GM19455 (cell line): ENCODE measurements around the gene IFT80.
"Not testable (repeated sequence)": the region's sequence is repeated elsewhere in the genome, so short reads cannot be mapped to it uniquely, and the experiment has no call there.

ENCODE experiments used
- ATAC-seq: cut with Tn5 transposase; IDR thresholded peaks from one replicate; pipeline ENCODE4 v1.9.1; 2021; ENCODE audit not compliant: unreplicated experiment

The IFT80 gene

DNA sequence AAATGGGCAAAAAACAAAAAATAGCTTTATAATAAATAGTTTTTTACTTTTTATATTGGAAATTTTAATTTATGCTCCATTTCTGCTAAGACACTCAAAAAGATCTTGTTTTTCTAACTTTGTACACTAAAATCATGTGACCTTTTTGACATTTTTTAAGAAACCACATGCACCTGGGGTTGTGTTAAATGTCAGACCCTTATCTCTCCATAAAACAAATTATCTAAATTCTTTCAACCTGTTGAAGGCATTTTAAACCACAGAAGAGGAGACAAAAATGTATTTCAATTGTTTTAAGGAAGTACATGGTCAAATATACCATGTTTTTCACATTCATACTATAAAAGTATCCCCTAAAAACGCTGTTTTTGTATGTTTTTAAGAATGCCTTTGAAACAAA lies 29.2 kb downstream of the IFT80 start:
- no peak for ATAC-seq

DNA sequence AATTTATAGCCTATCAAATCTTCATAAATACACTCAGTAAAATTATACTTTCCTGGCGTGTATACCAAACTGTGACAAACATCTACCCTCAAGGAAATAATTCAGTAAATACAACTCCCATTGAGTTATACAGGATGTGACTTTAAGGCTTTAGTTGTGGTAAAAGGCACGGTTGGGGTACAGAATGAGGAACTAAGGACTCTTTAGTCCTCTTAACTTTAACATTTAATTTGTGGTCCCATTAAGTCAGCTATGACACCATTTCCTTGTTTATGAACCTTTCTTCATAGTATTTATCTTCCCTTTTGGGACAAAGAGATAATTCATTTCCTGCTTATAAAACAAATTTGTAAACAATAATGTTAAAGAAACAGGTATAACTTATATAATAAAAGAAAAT lies 30.2 kb downstream of the IFT80 start:
- no peak for ATAC-seq

DNA sequence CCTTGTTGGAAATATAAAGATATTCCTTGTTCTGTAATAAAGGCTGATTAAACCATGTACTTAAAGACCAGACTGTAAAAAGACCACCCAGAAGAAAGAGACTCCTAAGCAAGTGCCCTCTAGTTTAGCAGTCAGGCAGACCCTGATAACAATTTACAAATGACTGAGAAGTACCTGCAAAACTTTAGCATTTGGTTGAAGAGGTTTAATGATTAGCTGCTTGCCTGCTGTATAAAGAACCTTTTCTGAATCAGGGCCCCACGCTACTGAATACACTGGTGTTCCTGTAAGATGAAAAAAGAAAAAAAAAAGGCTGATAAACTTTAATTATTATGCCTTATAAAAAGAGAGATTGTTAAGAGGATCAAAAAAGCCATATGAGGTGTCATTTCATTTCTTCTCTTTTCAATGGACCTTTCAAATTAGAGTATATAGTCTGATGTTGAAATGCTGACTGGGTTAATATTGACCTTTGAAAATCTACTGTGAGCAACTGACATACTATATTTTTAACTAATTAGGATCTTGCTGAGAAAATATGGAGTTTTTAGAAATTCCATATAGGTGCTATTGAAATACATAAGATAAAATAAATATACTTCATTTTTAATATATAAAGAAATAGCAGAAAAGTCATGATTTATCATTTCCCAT lies 33.0 kb downstream of the IFT80 start:
- no peak for ATAC-seq

DNA sequence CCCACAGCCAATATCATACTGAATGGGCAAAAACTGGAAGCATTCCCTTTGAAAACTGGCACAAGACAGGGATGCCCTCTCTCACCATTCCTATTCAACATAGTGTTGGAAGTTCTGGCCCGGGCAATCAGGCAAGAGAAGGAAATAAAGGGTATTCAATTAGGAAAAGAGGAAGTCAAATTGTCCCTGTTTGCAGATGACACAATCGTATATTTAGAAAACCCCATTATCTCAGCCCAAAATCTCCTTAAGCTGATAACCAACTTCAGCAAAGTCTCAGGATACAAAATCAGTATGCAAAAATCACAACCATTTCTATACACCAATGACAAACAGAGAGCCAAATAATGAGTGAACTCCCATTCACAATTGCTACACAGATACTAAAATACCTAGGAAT lies 36.1 kb downstream of the IFT80 start:
- not testable (repeated sequence) for ATAC-seq

DNA sequence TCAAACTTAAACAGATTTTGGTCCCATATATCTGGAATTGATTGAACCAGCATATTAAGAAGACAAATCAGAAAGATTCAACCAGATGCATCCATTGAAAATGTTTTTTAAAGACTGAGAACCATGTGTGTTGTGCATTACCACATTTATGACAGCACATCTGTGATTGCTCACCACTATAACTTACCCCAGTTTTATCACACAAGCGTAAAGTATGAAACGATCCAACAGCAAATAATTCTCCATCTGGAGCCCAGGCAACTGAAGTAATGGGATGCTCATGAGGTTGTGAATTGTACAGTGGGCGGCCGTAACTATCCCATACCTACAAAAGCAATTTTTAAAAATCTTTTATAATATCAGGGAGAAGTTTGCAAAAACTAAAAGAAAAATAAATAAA lies 43.2 kb downstream of the IFT80 start:
- no peak for ATAC-seq

- no peak for ATAC-seq
Measured at GRCh38 chr3:160346511-160346910, 52.5 kb downstream of the IFT80 start.

- ATAC-seq: no peak
Measured at GRCh38 chr3:160343132-160343531, 55.9 kb downstream of the IFT80 start.

DNA sequence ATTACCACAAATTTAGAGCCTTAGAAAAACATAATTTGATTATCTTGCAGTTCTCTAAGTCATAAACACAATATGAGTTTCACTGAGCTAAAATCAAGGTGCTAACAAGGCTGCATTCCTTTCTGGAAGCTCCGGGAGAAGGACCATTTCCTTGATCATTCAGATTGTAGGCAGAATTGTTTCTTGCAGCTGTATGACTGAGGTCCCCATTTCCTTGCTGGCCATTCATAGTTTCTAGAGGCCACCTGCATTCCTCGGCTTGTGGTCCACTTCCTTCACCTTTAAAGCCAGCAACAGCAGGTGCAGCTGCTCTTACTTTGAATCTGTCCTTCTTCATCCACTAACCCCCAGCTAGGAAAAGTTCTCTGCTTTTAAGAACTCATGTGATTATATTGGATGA lies 58.7 kb downstream of the IFT80 start:
- ATAC-seq: no peak

DNA sequence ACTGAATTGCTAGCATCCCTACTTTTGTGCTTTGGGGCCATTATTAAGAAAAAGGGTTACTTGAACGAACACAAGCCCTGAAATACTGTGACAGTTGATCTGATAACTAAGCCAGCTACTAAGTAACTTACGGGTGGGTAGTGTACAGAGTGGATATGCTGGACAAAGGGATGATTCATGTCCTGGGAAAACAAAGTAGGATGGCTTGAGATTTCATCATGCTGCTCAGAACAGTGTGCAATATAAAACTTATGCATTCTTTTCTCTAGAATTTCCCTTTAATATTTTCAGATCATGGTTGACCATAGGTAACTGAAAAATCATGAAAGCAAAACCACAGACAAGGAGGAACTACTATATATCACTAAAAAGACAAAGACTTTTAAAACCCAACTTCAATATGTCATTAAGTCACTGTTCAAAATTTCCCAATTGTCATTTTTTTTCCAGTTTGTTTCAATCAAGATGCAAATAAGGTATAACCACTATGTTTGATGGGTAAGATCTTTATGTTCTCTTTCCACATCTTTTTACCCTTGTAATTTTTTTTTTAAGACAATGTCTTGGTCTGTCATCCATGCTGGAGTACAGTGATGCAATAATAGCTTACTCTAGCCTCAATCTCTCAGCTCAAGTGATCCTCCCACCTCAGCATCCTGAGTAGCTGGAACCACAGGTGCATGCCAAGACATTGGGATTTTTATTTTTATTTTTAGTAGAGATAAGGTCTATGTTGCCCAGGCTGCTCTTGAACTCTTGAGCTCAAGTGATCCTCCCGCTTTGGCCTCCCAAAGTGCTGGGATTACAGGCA lies 67.7 kb downstream of the IFT80 start:
- no peak for ATAC-seq

GRCh38 chr3:160330690-160331089 lies 68.3 kb downstream of the IFT80 start:
- no peak for ATAC-seq

DNA sequence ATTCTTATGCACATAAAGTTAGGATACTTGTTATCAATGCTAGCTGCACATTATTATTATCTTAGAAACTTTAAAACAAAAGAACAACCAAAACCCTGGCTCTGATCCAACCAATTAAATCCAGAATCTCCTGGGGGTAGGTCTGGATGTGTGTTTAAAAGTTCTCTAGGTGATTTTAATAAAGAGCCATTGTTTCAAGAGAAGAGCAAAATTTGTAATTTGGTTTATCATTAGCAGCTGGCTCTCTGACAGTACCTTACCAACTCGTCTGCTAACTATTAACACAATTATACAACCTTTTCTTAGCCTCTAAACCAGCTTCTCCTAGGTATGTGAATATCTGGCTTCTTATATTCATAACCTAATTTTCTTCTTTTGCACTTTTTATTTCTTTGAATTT lies 68.9 kb downstream of the IFT80 start:
- ATAC-seq: no peak

GRCh38 chr3:160326286-160326685 lies 72.7 kb downstream of the IFT80 start:
- not testable (repeated sequence) for ATAC-seq

GRCh38 chr3:160321821-160322220 lies 77.2 kb downstream of the IFT80 start:
- not testable (repeated sequence) for ATAC-seq

- ATAC-seq: no peak
Measured at GRCh38 chr3:160319322-160319721, 79.7 kb downstream of the IFT80 start.

DNA sequence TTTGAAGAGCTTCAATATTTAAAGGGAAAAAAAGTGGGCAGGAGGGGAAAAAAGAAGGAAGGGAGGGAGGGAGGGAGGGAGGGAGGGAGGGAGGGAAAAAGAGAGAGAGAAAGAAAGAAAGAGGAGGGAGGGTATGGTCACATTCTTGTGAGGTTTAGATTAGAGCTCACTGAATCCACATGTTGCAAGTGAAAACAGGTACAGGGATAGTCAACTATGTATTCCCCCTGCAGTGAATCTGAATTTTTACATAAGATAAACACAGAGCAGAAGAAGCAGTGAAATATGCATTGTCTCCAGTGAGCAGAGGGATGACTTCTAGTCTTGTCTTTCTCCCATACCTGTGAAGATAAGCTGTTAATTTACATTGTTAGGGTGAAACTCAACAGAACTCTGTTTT lies 84.0 kb downstream of the IFT80 start:
- ATAC-seq: no peak

- ATAC-seq: no peak
Measured at GRCh38 chr3:160312014-160312624, 86.9 kb downstream of the IFT80 start.

DNA sequence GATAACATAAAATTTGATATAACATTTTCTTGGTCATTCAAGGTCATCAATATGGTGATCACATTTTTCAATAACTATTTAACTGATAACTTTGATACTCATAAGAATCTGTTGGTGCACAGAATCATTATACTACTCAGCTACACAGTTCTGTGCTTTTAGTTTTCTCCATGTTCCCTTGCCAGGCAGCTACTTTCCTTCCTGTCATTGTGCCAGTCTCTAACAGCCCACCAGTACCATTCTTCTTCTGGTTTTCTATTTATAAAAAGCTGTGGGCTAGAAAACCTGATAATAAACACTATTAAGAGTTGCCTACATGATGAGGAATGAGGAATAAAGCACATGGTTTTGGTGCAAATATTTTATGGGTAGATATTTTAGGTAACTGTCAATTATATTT lies 96.2 kb downstream of the IFT80 start:
- no peak for ATAC-seq

DNA sequence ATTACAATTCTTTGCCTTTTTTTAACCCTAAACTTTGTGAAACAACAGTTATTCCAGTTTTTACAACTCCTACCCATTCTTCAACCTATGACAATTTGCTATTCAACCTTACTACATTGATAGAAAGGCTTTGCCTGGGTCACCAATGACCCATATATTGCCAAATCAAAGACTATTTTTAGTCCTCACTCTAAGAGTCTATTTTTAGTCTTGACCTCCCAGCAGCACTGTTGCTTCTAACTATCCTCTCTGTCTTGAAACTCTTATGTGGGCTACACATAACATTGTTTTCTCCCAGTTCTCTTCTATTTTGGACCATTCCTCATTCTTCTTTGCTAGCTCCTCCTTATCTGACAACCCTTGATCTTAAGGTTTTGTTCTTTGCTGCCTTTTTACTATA lies 102.4 kb downstream of the IFT80 start:
- ATAC-seq: no peak

GRCh38 chr3:160291909-160292299 lies 107.1 kb downstream of the IFT80 start:
- ATAC-seq: no peak

GRCh38 chr3:160291290-160291908 lies 107.6 kb downstream of the IFT80 start:
- no peak for ATAC-seq

DNA sequence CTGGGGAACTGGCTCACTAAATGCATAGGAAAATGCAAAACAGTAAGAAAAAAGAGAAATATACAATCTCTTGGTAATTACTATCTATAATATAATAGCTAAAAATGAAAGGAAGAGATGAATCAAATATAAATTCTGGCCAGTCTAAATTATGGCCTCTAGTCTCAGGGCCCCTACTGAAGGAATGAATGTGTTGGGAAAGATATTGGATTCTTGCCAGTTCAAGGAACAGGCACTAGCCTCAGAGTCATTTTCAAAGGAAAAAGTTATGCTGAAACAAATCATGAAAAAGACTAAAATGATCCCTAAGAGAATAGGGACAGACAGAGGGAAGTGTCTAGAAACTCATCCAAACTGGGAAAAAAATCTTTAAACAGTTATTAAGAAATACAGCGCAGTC lies 111.4 kb downstream of the IFT80 start:
- no peak for ATAC-seq

DNA sequence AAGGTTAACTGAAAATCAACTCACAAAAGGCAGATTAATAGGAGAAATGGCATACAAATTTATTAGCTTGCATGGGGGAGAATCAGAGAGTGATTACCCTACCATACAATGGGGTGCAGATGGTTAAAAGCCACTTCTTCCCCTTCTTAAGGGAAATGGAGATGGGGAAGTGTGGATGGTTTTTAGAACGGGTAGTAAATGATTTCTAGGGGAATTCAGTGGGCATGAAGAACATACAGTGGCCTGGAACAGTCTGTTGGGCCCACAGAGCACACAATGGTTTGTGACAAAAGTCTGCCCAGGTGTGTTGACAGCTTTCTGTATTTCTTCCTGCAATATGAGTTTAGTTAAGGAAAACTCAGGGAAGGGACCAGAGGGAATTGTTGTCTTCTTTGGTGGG lies 112.8 kb downstream of the IFT80 start:
- no peak for ATAC-seq
